Lung (tissue), 12 donors: ENCODE measurements around the gene TTC7B. TPM values are rescaled to one million over a fixed set of nuclear protein-coding genes. Genes with fewer than 3 reads are reported as not detected.

Experiments used
- ATAC-seq: fragments of 200-7000 bp; cut with Tn5 transposase; one replicate; pipeline ENCODE4 v1.9.1; 2020; ENCODE audit warnings: moderate number of reproducible peaks; ENCODE audit not compliant: insufficient read depth, low FRiP score
- DNase-seq, 3 donors: peaks; one replicate each; pipeline ENCODE4 v3.0.0-alpha.2; 2013 to 2017
- H3K27ac ChIP-seq, 2 donors: one replicate each; pipeline ENCODE4 v1.5.1; 2013; ENCODE audit warnings: mild to moderate bottlenecking in 2 of 2, moderate library complexity in 2 of 2, control low read depth in 1 of 2, inconsistent platforms in 1 of 2, low read depth in 1 of 2, low read length in 1 of 2
- H3K27me3 ChIP-seq, 3 donors: one replicate each; pipeline ENCODE4 v1.5.1; 2013; ENCODE audit warnings: low read length in 2 of 3; ENCODE audit not compliant: control insufficient read depth in 3 of 3, insufficient read depth in 3 of 3
- H3K36me3 ChIP-seq, 4 donors: one replicate each; pipeline ENCODE4 v1.5.1; 2013; ENCODE audit warnings: low read length in 4 of 4, mild to moderate bottlenecking in 1 of 4, moderate library complexity in 1 of 4; ENCODE audit not compliant: control insufficient read depth in 4 of 4, insufficient read depth in 4 of 4
- H3K4me1 ChIP-seq, 5 donors: one replicate each; pipeline ENCODE4 v1.5.1; 2013; ENCODE audit warnings: low read length in 5 of 5, mild to moderate bottlenecking in 2 of 5, moderate library complexity in 1 of 5; ENCODE audit not compliant: control insufficient read depth in 5 of 5, insufficient read depth in 5 of 5
- H3K4me3 ChIP-seq: one replicate; pipeline ENCODE4 v1.5.1; 2013; ENCODE audit warnings: mild to moderate bottlenecking, control low read depth, moderate library complexity
- H3K9ac ChIP-seq, 2 donors: one replicate each; pipeline ENCODE4 v1.5.1; 2013; ENCODE audit warnings: low read length in 2 of 2, control low read depth in 1 of 2; ENCODE audit not compliant: insufficient read depth in 1 of 2
- H3K9me3 ChIP-seq, 4 donors: one replicate each; pipeline ENCODE4 v1.5.1; 2013; ENCODE audit warnings: low read length in 3 of 4, mild to moderate bottlenecking in 1 of 4, moderate library complexity in 1 of 4; ENCODE audit not compliant: control insufficient read depth in 4 of 4, insufficient read depth in 3 of 4
- CTCF ChIP-seq: IDR thresholded peaks from 2 replicates; pipeline ENCODE4 v1.5.1; 2012; ENCODE audit warnings: mild to moderate bottlenecking; ENCODE audit errors: control extremely low read depth, extremely low read depth
- WGBS, 2 donors: extraction: QIAGEN DNeasy Blood & Tissue Kit; methylation state at CpG; one replicate each; pipeline ENCODE4 v1.1.7; 2013; 5-methylcytosine and 5-hydroxymethylcytosine counted together
- polyA plus RNA-seq, 2 donors: library from polyadenylated mRNA; stranded (reverse); fragments of 200-250 nt; gene quantifications; one replicate each; pipeline ENCODE4 v1.2.1, GENCODE V29; 2013
- total RNA-seq, 2 donors: library from RNA; depleted of rRNA in 1 of 2; stranded (reverse); fragments of >200 nt in 1 of 2; gene quantifications; one replicate each; pipeline ENCODE4 v1.2.1, GENCODE V29; 2014 to 2021
- donor health status: control.
- donor health status: control.
- donor health status: Bipolar disorder and iron deficiency.
- donor health status: healthy.
- donor health status: DM: yes; HTN: yes; CAD: no.

Gene TTC7B
- total and polyA plus RNA-seq, 4 donors, result 11.0 to 39.6 (median 23.0) TPM

DNA sequence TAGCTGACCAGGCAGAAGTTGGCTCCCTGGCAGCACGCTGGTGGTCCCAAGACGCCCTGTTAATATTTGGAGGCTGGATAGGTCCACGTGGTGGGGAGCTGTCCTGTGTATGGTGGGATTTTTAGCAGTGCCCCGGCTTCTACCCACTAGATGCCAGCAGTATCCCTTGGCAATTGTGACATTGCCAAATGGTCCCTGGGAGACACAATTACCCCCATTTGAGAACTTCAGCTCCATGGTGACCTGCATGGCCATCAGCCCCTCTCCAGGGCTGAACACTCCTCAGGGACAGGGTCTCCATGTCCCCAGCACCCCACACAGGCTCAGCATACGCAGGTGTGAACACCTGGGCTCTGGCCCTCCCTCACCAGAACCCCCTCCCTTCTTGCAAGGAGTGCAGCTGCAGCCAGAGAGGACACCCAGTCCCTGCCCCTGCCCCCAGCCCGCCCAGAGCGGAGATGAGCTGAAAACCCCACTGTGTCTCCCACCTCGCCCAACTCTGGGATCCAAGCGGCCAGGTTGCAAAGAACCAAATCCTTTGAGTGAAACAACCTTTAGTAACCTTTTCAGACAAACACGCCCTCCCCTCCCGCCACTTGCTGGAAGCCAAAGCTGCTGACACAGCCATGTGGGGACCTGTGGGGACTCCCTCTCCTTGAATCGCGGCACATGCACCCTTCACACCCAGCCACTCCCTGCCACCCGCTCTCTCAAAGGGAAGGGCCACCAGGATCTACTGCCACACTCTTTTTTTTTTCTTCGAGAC lies 299.0 kb downstream of the TTC7B start:
- no peaks in the 10 kb centered on the region for H3K36me3 ChIP-seq
- peaks cover 7 to 82% (median 54%) of the 10 kb centered on the region in 5 donors for H3K4me1 ChIP-seq
- H3K27ac ChIP-seq, result no peak overlapping the region
- H3K9ac ChIP-seq, result no peak overlapping the region
- H3K9me3 ChIP-seq, result no peaks in the 10 kb centered on the region
- no peak for ATAC-seq
- H3K4me3 ChIP-seq, result no peak overlapping the region
- 74 to 76% methylated on average over 15 of the region's 15 CpGs for WGBS, 2 donors
- DNase-seq, result peak; percentile 42 to 46 (median 44)
- no peaks in the 10 kb centered on the region for H3K27me3 ChIP-seq
- TF ChIP-seq CTCF, result no peak

DNA sequence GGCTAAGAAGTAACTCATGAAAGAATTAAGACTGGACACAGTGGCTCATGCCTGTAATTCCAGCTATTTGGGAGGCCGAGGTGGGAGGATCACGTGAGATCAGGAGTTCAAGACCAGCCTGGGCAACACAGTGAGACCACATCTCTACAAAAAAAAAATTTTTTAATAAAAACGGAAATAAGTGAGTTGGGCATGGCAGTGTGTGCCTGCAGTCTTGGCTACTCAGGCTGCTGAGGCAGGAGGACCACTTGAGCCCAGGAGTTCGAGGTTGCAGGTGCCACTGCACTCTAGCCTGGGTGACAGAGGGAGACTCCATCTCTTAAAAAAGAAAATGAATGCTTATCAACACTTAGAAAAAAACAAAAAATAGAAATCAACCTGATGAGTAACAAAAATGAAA lies 301.7 kb downstream of the TTC7B start:
- no peak overlapping the region for H3K9ac ChIP-seq
- no peaks in the 10 kb centered on the region for H3K36me3 ChIP-seq
- H3K4me1 ChIP-seq, result peaks cover 0 to 73% (median 32%) of the 10 kb centered on the region in 5 donors
- no peaks in the 10 kb centered on the region for H3K9me3 ChIP-seq
- TF ChIP-seq CTCF, result no peak
- ATAC-seq (no peak), DNase-seq (no peak)
- H3K27me3 ChIP-seq, result no peaks in the 10 kb centered on the region
- no peak overlapping the region for H3K4me3 ChIP-seq
- no peak overlapping the region for H3K27ac ChIP-seq
- WGBS, 2 donors, result 87 to 88% methylated on average over 4 of the region's 4 CpGs

- no peaks in the 10 kb centered on the region for H3K36me3 ChIP-seq
- WGBS, 2 donors, result 82 to 84% methylated on average over 15 of the region's 15 CpGs
- DNase-seq, result peak in 1 of 3 donors; percentile 42
Measured at GRCh38 chr14:90514015-90514398, 302.2 kb downstream of the TTC7B start.

More at GRCh38 chr14:90514015-90514398, 302.2 kb downstream of the TTC7B start:
- peaks cover 0 to 72% (median 31%) of the 10 kb centered on the region in 5 donors for H3K4me1 ChIP-seq
- peak overlapping the region in 1 of 2 donors; percentile 9 for H3K9ac ChIP-seq
- no peak overlapping the region for H3K4me3 ChIP-seq
- H3K27me3 ChIP-seq, result no peaks in the 10 kb centered on the region
- ATAC-seq, result no peak
- TF ChIP-seq CTCF, result no peak
- H3K27ac ChIP-seq, result no peak overlapping the region
- H3K9me3 ChIP-seq, result no peaks in the 10 kb centered on the region
